Right lobe of liver (tissue), 4 donors: ENCODE measurements around the gene SPRY4.

Experiments
- POLR2A ChIP-seq: fragments of 450-650 bp; IDR thresholded peaks from one replicate; pipeline ENCODE4 v1.6.1; 2017; ENCODE audit warnings: antibody characterized with exemption, mild to moderate bottlenecking
- TF ChIP-seq, protein P1 (sequence below), 4 donors: fragments of 200-600 bp in 3 of 4; fragments of 450-650 bp in 1 of 4; IDR thresholded peaks; one replicate each; pipeline versions ENCODE4 v1.5.1 to v1.8.0; 2016 to 2022; ENCODE audit warnings: antibody characterized with exemption in 4 of 4, mild to moderate bottlenecking in 2 of 4
- donor health status: DM: no; HTN: no; CAD: no.
- donor health status: DM: no; HTN: no; CAD: no.
- donor health status: DM: no; HTN: yes; CAD: no.

DNA sequence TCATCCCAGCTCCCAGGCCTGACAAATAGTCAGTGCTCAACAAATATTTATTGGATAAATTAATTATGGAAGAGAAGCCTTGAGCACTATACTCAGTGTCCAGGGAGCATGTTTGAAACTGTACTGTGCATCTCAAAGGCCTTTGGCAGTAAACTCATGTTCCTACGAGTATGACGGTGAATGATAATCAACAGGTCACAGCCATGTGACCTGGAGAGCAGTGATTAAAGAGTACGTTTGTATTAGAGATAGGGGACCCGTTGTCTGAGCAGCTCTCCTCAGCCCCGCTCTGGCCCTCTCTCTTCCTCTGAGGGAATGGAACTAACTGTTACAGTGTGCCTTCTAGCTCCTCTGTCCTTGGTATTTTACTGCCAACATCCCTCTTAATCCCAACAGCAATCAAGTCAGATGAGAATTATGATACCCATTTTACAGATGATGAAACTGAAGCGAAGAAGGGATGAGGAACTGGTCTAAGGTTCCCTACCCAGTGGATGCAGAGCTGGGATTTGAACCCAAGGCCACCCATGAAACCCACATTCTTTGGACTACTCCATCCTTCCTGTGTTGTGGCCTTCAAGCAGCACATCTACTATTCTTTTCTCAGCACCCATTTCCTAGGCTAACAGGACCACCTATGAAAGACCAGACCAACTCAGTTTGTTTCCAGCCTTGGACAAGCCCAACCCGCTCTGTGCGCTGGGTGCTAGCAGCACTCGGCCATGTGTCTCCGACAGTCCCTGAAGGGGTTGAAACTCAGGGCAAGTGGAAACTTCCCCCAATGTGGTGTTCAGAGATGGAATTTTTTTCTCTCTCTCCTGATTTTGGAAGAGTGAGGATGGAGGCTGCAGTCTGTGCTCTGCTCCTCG is 34.9 kb downstream of the SPRY4 start:
- TF ChIP-seq, protein P1, sequence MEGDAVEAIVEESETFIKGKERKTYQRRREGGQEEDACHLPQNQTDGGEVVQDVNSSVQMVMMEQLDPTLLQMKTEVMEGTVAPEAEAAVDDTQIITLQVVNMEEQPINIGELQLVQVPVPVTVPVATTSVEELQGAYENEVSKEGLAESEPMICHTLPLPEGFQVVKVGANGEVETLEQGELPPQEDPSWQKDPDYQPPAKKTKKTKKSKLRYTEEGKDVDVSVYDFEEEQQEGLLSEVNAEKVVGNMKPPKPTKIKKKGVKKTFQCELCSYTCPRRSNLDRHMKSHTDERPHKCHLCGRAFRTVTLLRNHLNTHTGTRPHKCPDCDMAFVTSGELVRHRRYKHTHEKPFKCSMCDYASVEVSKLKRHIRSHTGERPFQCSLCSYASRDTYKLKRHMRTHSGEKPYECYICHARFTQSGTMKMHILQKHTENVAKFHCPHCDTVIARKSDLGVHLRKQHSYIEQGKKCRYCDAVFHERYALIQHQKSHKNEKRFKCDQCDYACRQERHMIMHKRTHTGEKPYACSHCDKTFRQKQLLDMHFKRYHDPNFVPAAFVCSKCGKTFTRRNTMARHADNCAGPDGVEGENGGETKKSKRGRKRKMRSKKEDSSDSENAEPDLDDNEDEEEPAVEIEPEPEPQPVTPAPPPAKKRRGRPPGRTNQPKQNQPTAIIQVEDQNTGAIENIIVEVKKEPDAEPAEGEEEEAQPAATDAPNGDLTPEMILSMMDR (IDR thresholded peaks at IDR 0.05), result no peak
- no peak for TF ChIP-seq POLR2A
